ENCODE results near the gene HMGA1. TPM values are rescaled to one million over a fixed set of nuclear protein-coding genes. Genes with fewer than 3 reads are reported as not detected.

The HMGA1 gene
- total and polyA plus RNA-seq, 10 of the 15 experiments (the other 5 are each of a cell fraction or from before 2014, with no cell fraction given) = 13.4 to 885 (median 508) TPM

GRCh38 chr6:34235307-34236130, 1.2 kb upstream of the HMGA1 start (continued):
- TF ChIP-seq, protein P1, sequence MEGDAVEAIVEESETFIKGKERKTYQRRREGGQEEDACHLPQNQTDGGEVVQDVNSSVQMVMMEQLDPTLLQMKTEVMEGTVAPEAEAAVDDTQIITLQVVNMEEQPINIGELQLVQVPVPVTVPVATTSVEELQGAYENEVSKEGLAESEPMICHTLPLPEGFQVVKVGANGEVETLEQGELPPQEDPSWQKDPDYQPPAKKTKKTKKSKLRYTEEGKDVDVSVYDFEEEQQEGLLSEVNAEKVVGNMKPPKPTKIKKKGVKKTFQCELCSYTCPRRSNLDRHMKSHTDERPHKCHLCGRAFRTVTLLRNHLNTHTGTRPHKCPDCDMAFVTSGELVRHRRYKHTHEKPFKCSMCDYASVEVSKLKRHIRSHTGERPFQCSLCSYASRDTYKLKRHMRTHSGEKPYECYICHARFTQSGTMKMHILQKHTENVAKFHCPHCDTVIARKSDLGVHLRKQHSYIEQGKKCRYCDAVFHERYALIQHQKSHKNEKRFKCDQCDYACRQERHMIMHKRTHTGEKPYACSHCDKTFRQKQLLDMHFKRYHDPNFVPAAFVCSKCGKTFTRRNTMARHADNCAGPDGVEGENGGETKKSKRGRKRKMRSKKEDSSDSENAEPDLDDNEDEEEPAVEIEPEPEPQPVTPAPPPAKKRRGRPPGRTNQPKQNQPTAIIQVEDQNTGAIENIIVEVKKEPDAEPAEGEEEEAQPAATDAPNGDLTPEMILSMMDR (IDR thresholded peaks at IDR 0.05 in 2 of 3, conservative IDR thresholded peaks at IDR 0.05 in 1 of 3; ENCODE audit: control insufficient read depth in 2 of 3, extremely low read depth in 1 of 3, insufficient read depth in 1 of 3, low read depth in 3 of 3, low read length in 3 of 3) = no peak
- TF ChIP-seq NFXL1 (IDR thresholded peaks at IDR 0.05; ENCODE audit: borderline replicate concordance) = no peak
- no peak for TF ChIP-seq GABPA (IDR thresholded peaks at IDR 0.05; ENCODE audit: low read depth)
- no peak for TF ChIP-seq CREB1 (IDR thresholded peaks at IDR 0.05; ENCODE audit: low read depth)
- TF ChIP-seq MYB (IDR thresholded peaks at IDR 0.05; ENCODE audit: borderline replicate concordance, low read depth, low read length) = 0 out of 2 replicates have a peak, but pooled peaks have one; percentile 6
- TF ChIP-seq GATAD2B (conservative IDR thresholded peaks at IDR 0.05; ENCODE audit: low read depth) = no peak
- TF ChIP-seq SMAD5 (IDR thresholded peaks at IDR 0.05; ENCODE audit: low read depth) = peak; percentile 56
- no peak for TF ChIP-seq TCF12 (IDR thresholded peaks at IDR 0.05; ENCODE audit: low read depth, low read length)
- no peak for TF ChIP-seq SP1 (IDR thresholded peaks at IDR 0.05; ENCODE audit: low read depth, low read length)
- peak; percentile 79 to 85 for TF ChIP-seq BHLHE40 (IDR thresholded peaks at IDR 0.05; ENCODE audit: borderline replicate concordance in 1 of 2, low read depth in 2 of 2, low read length in 1 of 2)
- no peak for TF ChIP-seq MEF2B (IDR thresholded peaks at IDR 0.05; ENCODE audit: partially characterized antibody, poor library complexity, severe bottlenecking)
- peak; percentile 12; the same call in 1 of the 2 replicates for TF ChIP-seq POLR2AphosphoS5 (IDR thresholded peaks at IDR 0.05; ENCODE audit: low read length)
- TF ChIP-seq, protein P2, sequence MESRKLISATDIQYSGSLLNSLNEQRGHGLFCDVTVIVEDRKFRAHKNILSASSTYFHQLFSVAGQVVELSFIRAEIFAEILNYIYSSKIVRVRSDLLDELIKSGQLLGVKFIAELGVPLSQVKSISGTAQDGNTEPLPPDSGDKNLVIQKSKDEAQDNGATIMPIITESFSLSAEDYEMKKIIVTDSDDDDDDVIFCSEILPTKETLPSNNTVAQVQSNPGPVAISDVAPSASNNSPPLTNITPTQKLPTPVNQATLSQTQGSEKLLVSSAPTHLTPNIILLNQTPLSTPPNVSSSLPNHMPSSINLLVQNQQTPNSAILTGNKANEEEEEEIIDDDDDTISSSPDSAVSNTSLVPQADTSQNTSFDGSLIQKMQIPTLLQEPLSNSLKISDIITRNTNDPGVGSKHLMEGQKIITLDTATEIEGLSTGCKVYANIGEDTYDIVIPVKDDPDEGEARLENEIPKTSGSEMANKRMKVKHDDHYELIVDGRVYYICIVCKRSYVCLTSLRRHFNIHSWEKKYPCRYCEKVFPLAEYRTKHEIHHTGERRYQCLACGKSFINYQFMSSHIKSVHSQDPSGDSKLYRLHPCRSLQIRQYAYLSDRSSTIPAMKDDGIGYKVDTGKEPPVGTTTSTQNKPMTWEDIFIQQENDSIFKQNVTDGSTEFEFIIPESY (IDR thresholded peaks at IDR 0.05) = no peak
- TF ChIP-seq STAT1 (conservative IDR thresholded peaks at IDR 0.05) = no peak
- TF ChIP-seq RAD21 (IDR thresholded peaks at IDR 0.05; ENCODE audit: insufficient read depth, low read depth, low read length) = no peak
- TF ChIP-seq SMAD1 (IDR thresholded peaks at IDR 0.05; ENCODE audit: low read depth, partially characterized antibody) = no peak
- TF ChIP-seq DPF2 (IDR thresholded peaks at IDR 0.05) = 0 out of 2 replicates have a peak, but pooled peaks have one; percentile 18
- TF ChIP-seq KAT2A (conservative IDR thresholded peaks at IDR 0.05; ENCODE audit: control insufficient read depth, low read depth, low read length) = no peak
- no peak for TF ChIP-seq NR2C2 (IDR thresholded peaks at IDR 0.05; ENCODE audit: borderline replicate concordance, control insufficient read depth, insufficient read length, low read depth)
- no peak for TF ChIP-seq IRF4 (IDR thresholded peaks at IDR 0.05; ENCODE audit: low read depth, low read length)
- TF ChIP-seq ASH2L (IDR thresholded peaks at IDR 0.05; ENCODE audit: borderline replicate concordance, low read depth) = no peak
- TF ChIP-seq ZNF622 (IDR thresholded peaks at IDR 0.05) = no peak
- TF ChIP-seq SMC3 (IDR thresholded peaks at IDR 0.05; ENCODE audit: borderline replicate concordance, low read length) = no peak
- TF ChIP-seq, protein P3, sequence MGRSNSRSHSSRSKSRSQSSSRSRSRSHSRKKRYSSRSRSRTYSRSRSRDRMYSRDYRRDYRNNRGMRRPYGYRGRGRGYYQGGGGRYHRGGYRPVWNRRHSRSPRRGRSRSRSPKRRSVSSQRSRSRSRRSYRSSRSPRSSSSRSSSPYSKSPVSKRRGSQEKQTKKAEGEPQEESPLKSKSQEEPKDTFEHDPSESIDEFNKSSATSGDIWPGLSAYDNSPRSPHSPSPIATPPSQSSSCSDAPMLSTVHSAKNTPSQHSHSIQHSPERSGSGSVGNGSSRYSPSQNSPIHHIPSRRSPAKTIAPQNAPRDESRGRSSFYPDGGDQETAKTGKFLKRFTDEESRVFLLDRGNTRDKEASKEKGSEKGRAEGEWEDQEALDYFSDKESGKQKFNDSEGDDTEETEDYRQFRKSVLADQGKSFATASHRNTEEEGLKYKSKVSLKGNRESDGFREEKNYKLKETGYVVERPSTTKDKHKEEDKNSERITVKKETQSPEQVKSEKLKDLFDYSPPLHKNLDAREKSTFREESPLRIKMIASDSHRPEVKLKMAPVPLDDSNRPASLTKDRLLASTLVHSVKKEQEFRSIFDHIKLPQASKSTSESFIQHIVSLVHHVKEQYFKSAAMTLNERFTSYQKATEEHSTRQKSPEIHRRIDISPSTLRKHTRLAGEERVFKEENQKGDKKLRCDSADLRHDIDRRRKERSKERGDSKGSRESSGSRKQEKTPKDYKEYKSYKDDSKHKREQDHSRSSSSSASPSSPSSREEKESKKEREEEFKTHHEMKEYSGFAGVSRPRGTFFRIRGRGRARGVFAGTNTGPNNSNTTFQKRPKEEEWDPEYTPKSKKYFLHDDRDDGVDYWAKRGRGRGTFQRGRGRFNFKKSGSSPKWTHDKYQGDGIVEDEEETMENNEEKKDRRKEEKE (IDR thresholded peaks at IDR 0.05) = no peak
- no peak for TF ChIP-seq NR2F1 (conservative IDR thresholded peaks at IDR 0.05)

Measured in GM12878 (cell line).